ENCODE results near the gene CD151.
A peak's percentile ranks its signal among the peaks of the same experiment; 100 is the strongest.

Gene CD151

GRCh38 chr11:836700-837099, 3.9 kb downstream of the CD151 start:
- no peaks in the 10 kb centered on the region for H3K9me3 ChIP-seq (ENCODE audit: insufficient read depth, low read length)
- peak overlapping the region; percentile 56 for H3K9ac ChIP-seq (ENCODE audit: insufficient read length, low read depth)
- H3K27me3 ChIP-seq (ENCODE audit: insufficient read depth, insufficient read length): peaks cover 7% of the 10 kb centered on the region
- DNase-seq (ENCODE audit: low read depth, low spot score): no peak
- TF ChIP-seq SUZ12 (IDR thresholded peaks at IDR 0.05; ENCODE audit: extremely low read depth, insufficient read depth, insufficient read length) (no peak), YY1 (IDR thresholded peaks at IDR 0.05; ENCODE audit: insufficient read depth, insufficient read length) (no peak), ZNF274 (IDR thresholded peaks at IDR 0.05; ENCODE audit: low read depth, low read length) (no peak)
- H3K36me3 ChIP-seq (ENCODE audit: insufficient read depth, insufficient read length, low read length): peaks cover 66% of the 10 kb centered on the region
- peaks cover 48% of the 10 kb centered on the region for H3K4me1 ChIP-seq (ENCODE audit: insufficient read depth, insufficient read length)
- no peak overlapping the region for H3K4me3 ChIP-seq (ENCODE audit: insufficient read length, low read depth)

GRCh38 chr11:837189-837989, 4.6 kb downstream of the CD151 start:
- H3K36me3 ChIP-seq (ENCODE audit: insufficient read depth, insufficient read length, low read length): peaks cover 66% of the 10 kb centered on the region
- H3K27me3 ChIP-seq (ENCODE audit: insufficient read depth, insufficient read length): no peaks in the 10 kb centered on the region
- no peak overlapping the region for H3K4me3 ChIP-seq (ENCODE audit: insufficient read length, low read depth)
- peaks cover 42% of the 10 kb centered on the region for H3K4me1 ChIP-seq (ENCODE audit: insufficient read depth, insufficient read length)
- no peak for DNase-seq (ENCODE audit: low read depth, low spot score)
- H3K9ac ChIP-seq (ENCODE audit: insufficient read length, low read depth): peak overlapping the region; percentile 56
- no peaks in the 10 kb centered on the region for H3K9me3 ChIP-seq (ENCODE audit: insufficient read depth, low read length)
- TF ChIP-seq YY1 (IDR thresholded peaks at IDR 0.05; ENCODE audit: insufficient read depth, insufficient read length) (no peak), ZNF274 (IDR thresholded peaks at IDR 0.05; ENCODE audit: low read depth, low read length) (no peak), SUZ12 (IDR thresholded peaks at IDR 0.05; ENCODE audit: extremely low read depth, insufficient read depth, insufficient read length) (no peak)

DNA sequence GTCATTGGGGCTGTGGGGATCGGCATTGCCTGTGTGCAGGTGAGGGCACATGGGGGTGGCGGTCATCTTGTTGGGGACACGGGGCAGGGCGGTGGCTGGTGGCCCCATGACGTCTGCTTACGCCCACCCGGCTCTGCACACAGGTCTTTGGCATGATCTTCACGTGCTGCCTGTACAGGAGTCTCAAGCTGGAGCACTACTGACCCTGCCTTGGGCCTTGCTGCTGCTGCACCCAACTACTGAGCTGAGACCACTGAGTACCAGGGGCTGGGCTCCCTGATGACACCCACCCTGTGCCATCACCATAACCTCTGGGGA, 5.2 kb downstream of the CD151 start:
- no peaks in the 10 kb centered on the region for H3K27me3 ChIP-seq (ENCODE audit: insufficient read depth, insufficient read length)
- H3K4me3 ChIP-seq (ENCODE audit: insufficient read length, low read depth): no peak overlapping the region
- DNase-seq (ENCODE audit: low read depth, low spot score): no peak
- no peak for TF ChIP-seq ZNF274 (IDR thresholded peaks at IDR 0.05; ENCODE audit: low read depth, low read length)
- no peak for TF ChIP-seq YY1 (IDR thresholded peaks at IDR 0.05; ENCODE audit: insufficient read depth, insufficient read length)
- no peak for TF ChIP-seq SUZ12 (IDR thresholded peaks at IDR 0.05; ENCODE audit: extremely low read depth, insufficient read depth, insufficient read length)
- H3K36me3 ChIP-seq (ENCODE audit: insufficient read depth, insufficient read length, low read length): peaks cover 66% of the 10 kb centered on the region
- H3K9me3 ChIP-seq (ENCODE audit: insufficient read depth, low read length): no peaks in the 10 kb centered on the region
- no peak overlapping the region for H3K9ac ChIP-seq (ENCODE audit: insufficient read length, low read depth)
- H3K4me1 ChIP-seq (ENCODE audit: insufficient read depth, insufficient read length): peaks cover 42% of the 10 kb centered on the region

- peaks cover 42% of the 10 kb centered on the region for H3K4me1 ChIP-seq (ENCODE audit: insufficient read depth, insufficient read length)
- H3K27me3 ChIP-seq (ENCODE audit: insufficient read depth, insufficient read length): no peaks in the 10 kb centered on the region
- H3K9ac ChIP-seq (ENCODE audit: insufficient read length, low read depth): peak overlapping the region; percentile 10
- no peaks in the 10 kb centered on the region for H3K9me3 ChIP-seq (ENCODE audit: insufficient read depth, low read length)
- peaks cover 66% of the 10 kb centered on the region for H3K36me3 ChIP-seq (ENCODE audit: insufficient read depth, insufficient read length, low read length)
- no peak overlapping the region for H3K4me3 ChIP-seq (ENCODE audit: insufficient read length, low read depth)
- no peak for TF ChIP-seq YY1 (IDR thresholded peaks at IDR 0.05; ENCODE audit: insufficient read depth, insufficient read length)
- no peak for TF ChIP-seq SUZ12 (IDR thresholded peaks at IDR 0.05; ENCODE audit: extremely low read depth, insufficient read depth, insufficient read length)
- no peak for TF ChIP-seq ZNF274 (IDR thresholded peaks at IDR 0.05; ENCODE audit: low read depth, low read length)
- no peak for DNase-seq (ENCODE audit: low read depth, low spot score)
These were observed 5.9 kb downstream of the CD151 start for GRCh38 chr11:838441-839279.

GRCh38 chr11:839280-839623, 6.5 kb downstream of the CD151 start:
- Histone ChIP-seq H3K36me3 (ENCODE audit: insufficient read depth, insufficient read length, low read length) (peaks cover 66% of the 10 kb centered on the region), H3K4me3 (ENCODE audit: insufficient read length, low read depth) (no peak overlapping the region), H3K9me3 (ENCODE audit: insufficient read depth, low read length) (no peaks in the 10 kb centered on the region), H3K4me1 (ENCODE audit: insufficient read depth, insufficient read length) (peaks cover 41% of the 10 kb centered on the region), H3K27me3 (ENCODE audit: insufficient read depth, insufficient read length) (no peaks in the 10 kb centered on the region), H3K9ac (ENCODE audit: insufficient read length, low read depth) (peak overlapping the region; percentile 10)
- TF ChIP-seq YY1 (IDR thresholded peaks at IDR 0.05; ENCODE audit: insufficient read depth, insufficient read length) (no peak), SUZ12 (IDR thresholded peaks at IDR 0.05; ENCODE audit: extremely low read depth, insufficient read depth, insufficient read length) (no peak), ZNF274 (IDR thresholded peaks at IDR 0.05; ENCODE audit: low read depth, low read length) (no peak)
- no peak for DNase-seq (ENCODE audit: low read depth, low spot score)

DNA sequence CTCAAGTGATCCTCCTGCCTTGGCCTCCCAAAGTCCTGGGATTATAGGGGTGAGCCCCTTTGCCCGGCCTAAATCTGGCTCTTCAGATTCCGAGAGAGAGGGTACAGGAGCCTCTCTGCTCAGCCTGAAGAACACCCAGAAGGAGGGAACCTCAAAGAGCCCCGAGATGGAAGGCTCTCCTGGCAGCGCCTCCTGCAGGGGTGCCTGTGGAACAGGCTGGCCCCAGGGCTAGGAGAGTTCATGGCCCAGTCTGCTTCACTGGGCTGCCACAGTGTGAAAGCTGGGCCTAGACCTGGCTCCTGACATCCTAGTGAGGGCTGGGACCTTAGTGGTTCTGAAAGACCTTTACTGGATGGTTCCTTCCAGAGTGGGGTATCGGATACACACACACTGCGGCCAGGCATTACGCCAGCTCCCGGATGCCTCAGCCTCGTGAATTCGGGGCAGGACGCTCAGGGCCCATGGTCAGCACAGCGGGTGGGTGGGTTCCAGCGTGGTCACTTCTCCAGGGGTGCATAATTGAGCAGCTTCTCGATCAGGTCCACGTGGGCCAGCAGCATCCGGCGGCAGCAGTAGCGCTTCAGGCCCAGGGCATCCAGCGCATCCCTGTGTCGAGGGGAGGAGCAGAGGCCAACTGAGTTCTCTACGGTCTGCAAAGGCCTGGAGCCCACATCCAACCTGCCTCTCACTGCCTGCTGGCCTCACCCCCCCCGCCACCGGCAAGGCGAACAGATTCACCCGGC, 7.3 kb downstream of the CD151 start:
- Histone ChIP-seq H3K27me3 (ENCODE audit: insufficient read depth, insufficient read length) (no peaks in the 10 kb centered on the region), H3K9ac (ENCODE audit: insufficient read length, low read depth) (peak overlapping the region; percentile 99), H3K9me3 (ENCODE audit: insufficient read depth, low read length) (no peaks in the 10 kb centered on the region), H3K4me3 (ENCODE audit: insufficient read length, low read depth) (no peak overlapping the region), H3K36me3 (ENCODE audit: insufficient read depth, insufficient read length, low read length) (peaks cover 58% of the 10 kb centered on the region), H3K4me1 (ENCODE audit: insufficient read depth, insufficient read length) (peaks cover 35% of the 10 kb centered on the region)
- TF ChIP-seq YY1 (IDR thresholded peaks at IDR 0.05; ENCODE audit: insufficient read depth, insufficient read length): no peak
- no peak for TF ChIP-seq ZNF274 (IDR thresholded peaks at IDR 0.05; ENCODE audit: low read depth, low read length)
- no peak for TF ChIP-seq SUZ12 (IDR thresholded peaks at IDR 0.05; ENCODE audit: extremely low read depth, insufficient read depth, insufficient read length)
- DNase-seq (ENCODE audit: low read depth, low spot score): no peak

All from NT2/D1 (cell line).